Urinary bladder (tissue), 4 donors: ENCODE measurements around the gene ANKHD1. TPM values are rescaled to one million over a fixed set of nuclear protein-coding genes. Genes with fewer than 3 reads are reported as not detected.

Experiments used
- DNase-seq: peaks from one replicate; pipeline ENCODE4 v3.0.0-alpha.2; 2015; ENCODE audit errors: extremely low spot score
- H3K27ac ChIP-seq: one replicate; pipeline ENCODE4 v1.5.1; 2013; ENCODE audit warnings: low read depth, mild to moderate bottlenecking, moderate library complexity
- H3K36me3 ChIP-seq: one replicate; pipeline ENCODE4 v1.6.1; 2013; ENCODE audit warnings: mild to moderate bottlenecking, moderate library complexity; ENCODE audit not compliant: insufficient read depth
- H3K4me1 ChIP-seq: one replicate; pipeline ENCODE4 v1.6.1; 2013; ENCODE audit warnings: mild to moderate bottlenecking, moderate library complexity; ENCODE audit not compliant: insufficient read depth
- H3K4me3 ChIP-seq: one replicate; pipeline ENCODE4 v1.5.1; 2013; ENCODE audit warnings: low read depth, low read length
- WGBS: extraction: QIAGEN DNeasy Blood & Tissue Kit; methylation state at CpG from one replicate; pipeline ENCODE4 v1.1.7; 2013; 5-methylcytosine and 5-hydroxymethylcytosine counted together
- polyA plus RNA-seq: library from polyadenylated mRNA; stranded (reverse); fragments of 200-250 nt; gene quantifications from one replicate; pipeline ENCODE4 v1.2.3, GENCODE V29; 2013
- total RNA-seq: library from RNA; depleted of rRNA; stranded (reverse); fragments of >200 nt; gene quantifications from one replicate; pipeline ENCODE4 v1.2.3, GENCODE V29; 2014
- donor health status: healthy with polysubstance abuse.
- donor health status: healthy.

Gene ANKHD1
- total and polyA plus RNA-seq, 2 donors, result 53.4 to 219 TPM

DNA sequence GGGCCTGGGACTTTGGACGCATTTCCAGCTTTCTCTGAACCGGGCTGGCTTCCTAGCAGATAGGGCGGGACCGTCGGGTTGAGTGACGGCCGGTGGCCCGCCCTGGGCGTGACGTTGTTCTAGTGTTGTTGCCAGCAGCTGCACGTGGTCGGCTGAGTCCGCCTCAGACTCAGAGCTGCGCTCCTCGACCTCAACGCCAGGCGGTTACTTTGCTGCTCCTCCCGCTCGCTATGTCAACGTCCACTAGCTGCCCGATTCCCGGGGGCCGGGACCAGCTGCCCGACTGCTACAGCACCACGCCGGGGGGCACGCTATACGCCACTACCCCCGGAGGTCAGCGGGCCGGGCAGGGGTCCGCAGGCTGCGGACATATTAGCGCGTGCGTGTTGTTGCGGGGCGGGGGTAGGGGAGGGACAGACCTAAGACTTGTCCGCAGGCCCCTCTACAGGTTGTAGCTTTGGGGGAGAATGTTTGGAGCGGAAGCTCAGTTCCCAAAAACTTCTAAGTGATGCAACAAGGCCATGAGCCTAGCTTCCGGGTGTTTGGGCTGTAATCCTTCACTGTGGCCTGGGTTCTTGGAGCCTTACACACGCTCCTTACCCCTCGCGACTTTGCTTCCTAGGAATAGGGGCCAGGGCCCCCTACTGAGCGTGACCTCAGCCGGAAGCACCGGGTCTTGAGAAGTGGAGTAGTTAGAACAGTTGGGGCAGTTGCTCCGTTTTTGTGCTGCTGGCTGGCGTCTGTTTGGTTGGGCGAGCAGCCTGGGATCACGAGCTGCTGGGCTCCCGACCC is 146.1 kb downstream of the ANKHD1 start, which contains the start of gene EIF4EBP3:
Gene EIF4EBP3 (plus strand): TSS at position 155 of the 792 bp plus-strand sequence. CDS start 76 bp downstream, at position 231.
- Histone ChIP-seq H3K4me1 (peaks cover 2% of the 10 kb centered on the region), H3K36me3 (no peaks in the 10 kb centered on the region), H3K4me3 (peak within 1 kb of the TSS; percentile 36), H3K27ac (peak within 1 kb of the TSS; percentile 97)
- WGBS, result 1% methylated on average over 52 of the region's 52 CpGs
- DNase-seq, result peak; percentile 84

DNA sequence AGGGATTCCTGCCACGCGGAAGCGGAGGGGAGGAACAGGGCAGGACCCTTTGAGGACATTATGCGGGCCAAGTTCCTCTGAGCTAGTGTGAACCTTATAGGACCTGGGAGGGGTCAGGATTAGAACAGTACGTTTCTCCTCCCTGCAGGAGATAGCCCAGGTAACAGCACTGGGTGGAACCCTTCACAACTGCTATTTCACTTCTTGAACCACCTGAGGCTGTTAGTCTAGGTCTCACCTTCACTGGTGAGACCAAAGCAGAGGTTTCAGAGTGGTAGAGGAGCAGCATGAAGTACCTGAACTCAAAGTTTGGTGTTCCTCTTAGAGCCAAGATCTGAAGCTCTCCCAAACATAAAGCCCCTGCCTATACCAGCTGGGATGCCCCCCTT is 146.7 kb downstream of the ANKHD1 start:
- peaks cover 2% of the 10 kb centered on the region for H3K4me1 ChIP-seq
- H3K27ac ChIP-seq, result peak overlapping the region; percentile 97
- H3K4me3 ChIP-seq, result peak overlapping the region; percentile 36
- H3K36me3 ChIP-seq, result no peaks in the 10 kb centered on the region
- WGBS, result 4% methylated on average over 5 of the region's 5 CpGs
- no peak for DNase-seq

- no peaks in the 10 kb centered on the region for H3K36me3 ChIP-seq
- no peak overlapping the region for H3K4me3 ChIP-seq
- no peak for DNase-seq
- no peak overlapping the region for H3K27ac ChIP-seq
- H3K4me1 ChIP-seq, result peaks cover 2% of the 10 kb centered on the region
- 79% methylated on average over 7 of the region's 7 CpGs for WGBS
Observed at GRCh38 chr5:140548791-140549190, 147.2 kb downstream of the ANKHD1 start.

DNA sequence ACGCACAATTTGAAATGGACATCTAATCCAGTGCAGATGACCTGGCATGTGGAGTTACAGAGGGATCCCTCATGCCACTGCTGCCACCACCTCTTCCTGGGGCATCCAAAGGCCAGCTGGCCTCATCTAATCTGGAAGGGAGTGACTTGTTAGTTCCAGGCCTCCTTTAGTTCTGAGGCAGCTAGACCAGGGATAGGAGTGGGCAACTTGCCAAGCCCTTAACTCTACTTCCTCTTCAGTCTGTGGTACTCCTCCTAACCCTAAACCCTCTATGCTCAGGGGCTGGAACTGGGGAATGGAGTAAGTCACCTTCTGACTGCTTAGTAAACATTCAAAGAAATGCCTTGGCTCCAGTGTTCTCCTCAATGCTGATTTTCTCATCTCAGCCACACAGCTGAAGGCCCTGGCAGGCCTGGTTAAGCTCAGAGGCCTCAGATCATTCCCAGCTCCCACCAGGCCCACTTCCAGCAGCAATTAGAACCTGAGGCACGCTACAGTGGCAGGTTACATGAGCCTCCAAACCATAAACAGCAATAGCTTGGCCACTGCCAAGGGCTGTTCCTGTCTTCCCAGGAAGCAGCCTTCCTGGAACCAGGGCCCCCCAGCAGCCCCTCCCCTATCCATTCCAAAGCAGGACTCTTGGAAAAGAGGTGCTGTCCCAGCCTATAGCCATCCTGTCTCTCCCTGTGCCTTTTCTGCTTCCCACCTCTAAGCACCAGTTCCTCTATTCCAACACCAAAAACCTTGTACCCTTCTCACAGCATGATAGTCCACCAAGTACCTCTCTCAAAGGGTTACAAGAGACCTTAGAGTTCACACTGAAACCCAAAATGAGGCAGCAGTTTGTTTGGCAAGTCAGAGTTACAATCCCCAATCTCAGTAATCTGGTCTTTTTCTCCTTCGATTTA is 147.9 kb downstream of the ANKHD1 start:
- Histone ChIP-seq H3K36me3 (no peaks in the 10 kb centered on the region), H3K27ac (no peak overlapping the region), H3K4me1 (peaks cover 2% of the 10 kb centered on the region), H3K4me3 (no peak overlapping the region)
- peak; percentile 17 for DNase-seq
- 56% methylated on average over 3 of the region's 3 CpGs for WGBS

GRCh38 chr5:140550147-140551079 is 148.8 kb downstream of the ANKHD1 start:
- DNase-seq, result no peak
- Histone ChIP-seq H3K27ac (no peak overlapping the region), H3K4me3 (no peak overlapping the region), H3K36me3 (no peaks in the 10 kb centered on the region), H3K4me1 (peaks cover 2% of the 10 kb centered on the region)
- WGBS, result 85% methylated on average over 11 of the region's 11 CpGs

DNA sequence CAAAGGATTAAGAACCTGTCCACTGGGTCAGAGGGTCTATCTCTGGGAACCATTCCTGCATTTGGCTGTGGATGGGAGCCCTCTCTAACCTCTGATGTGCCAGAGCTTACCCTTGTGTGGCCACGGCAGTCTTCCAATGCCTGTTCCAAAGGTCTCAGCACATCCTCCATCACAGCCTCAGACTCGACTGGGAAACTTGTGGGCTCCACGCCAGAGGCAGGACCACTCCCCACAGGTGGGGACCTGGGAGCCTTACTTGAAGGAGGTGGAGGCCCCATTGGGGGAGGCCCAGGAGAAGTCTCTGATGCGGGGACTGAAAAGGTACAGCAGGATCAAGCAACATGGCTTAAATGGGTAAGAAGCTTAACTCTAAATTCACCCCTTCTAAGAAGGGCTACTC is 150.2 kb downstream of the ANKHD1 start:
- H3K36me3 ChIP-seq, result no peaks in the 10 kb centered on the region
- WGBS, result 83% methylated on average over 4 of the region's 4 CpGs
- no peak for DNase-seq
- no peak overlapping the region for H3K27ac ChIP-seq
- H3K4me1 ChIP-seq, result peaks cover 2% of the 10 kb centered on the region
- H3K4me3 ChIP-seq, result no peak overlapping the region

- peaks cover 2% of the 10 kb centered on the region for H3K4me1 ChIP-seq
- H3K4me3 ChIP-seq, result no peak overlapping the region
- 74% methylated on average over 2 of the region's 2 CpGs for WGBS
- no peak for DNase-seq
- H3K27ac ChIP-seq, result no peak overlapping the region
- H3K36me3 ChIP-seq, result no peaks in the 10 kb centered on the region
Observed at GRCh38 chr5:140553657-140554056, 152.0 kb downstream of the ANKHD1 start.

GRCh38 chr5:140554454-140554853 is 152.8 kb downstream of the ANKHD1 start:
- Histone ChIP-seq H3K4me1 (no peaks in the 10 kb centered on the region), H3K4me3 (no peak overlapping the region), H3K27ac (no peak overlapping the region), H3K36me3 (no peaks in the 10 kb centered on the region)
- 57% methylated on average over 2 of the region's 2 CpGs for WGBS
- no peak for DNase-seq

GRCh38 chr5:140555747-140556312 is 154.2 kb downstream of the ANKHD1 start:
- DNase-seq, result no peak
- H3K4me1 ChIP-seq, result no peaks in the 10 kb centered on the region
- WGBS, result 76% methylated on average over 1 of the region's 1 CpG
- no peaks in the 10 kb centered on the region for H3K36me3 ChIP-seq
- H3K27ac ChIP-seq, result no peak overlapping the region
- no peak overlapping the region for H3K4me3 ChIP-seq

DNA sequence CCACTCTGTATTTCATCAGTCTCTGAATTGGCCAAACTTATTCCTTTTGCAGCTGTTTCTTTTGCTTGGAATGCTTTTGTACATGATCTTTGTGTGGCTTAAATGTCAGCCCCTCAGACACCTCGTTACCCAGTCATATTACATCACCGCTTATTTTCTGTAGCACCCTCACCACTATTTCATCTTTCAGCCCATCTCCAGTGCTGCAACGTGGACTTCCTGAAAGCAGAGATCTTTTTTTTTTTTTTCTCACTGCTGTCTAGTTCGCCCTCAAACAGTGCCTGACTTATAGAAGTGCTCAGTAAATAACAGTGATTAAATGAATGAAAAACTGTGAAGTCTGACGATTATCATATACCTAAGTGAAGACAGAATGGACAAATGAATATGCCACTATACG is 154.8 kb downstream of the ANKHD1 start:
- H3K4me3 ChIP-seq, result peak overlapping the region; percentile 77
- H3K4me1 ChIP-seq, result no peaks in the 10 kb centered on the region
- H3K36me3 ChIP-seq, result no peaks in the 10 kb centered on the region
- no peak for DNase-seq
- 4% methylated on average over 6 of the region's 6 CpGs for WGBS
- no peak overlapping the region for H3K27ac ChIP-seq

GRCh38 chr5:140557136-140557805 is 155.6 kb downstream of the ANKHD1 start, which contains the start of gene SRA1:
Gene SRA1, minus strand, starts transcription at chr5:140557473. Its CDS starts 21 bp downstream, at chr5:140557452.
- Histone ChIP-seq H3K4me1 (no peaks in the 10 kb centered on the region), H3K27ac (peak within 1 kb of the TSS; percentile 73), H3K36me3 (no peaks in the 10 kb centered on the region), H3K4me3 (peak within 1 kb of the TSS; percentile 77)
- under 1% methylated on average over 46 of the region's 46 CpGs for WGBS
- peak; percentile 85 for DNase-seq

DNA sequence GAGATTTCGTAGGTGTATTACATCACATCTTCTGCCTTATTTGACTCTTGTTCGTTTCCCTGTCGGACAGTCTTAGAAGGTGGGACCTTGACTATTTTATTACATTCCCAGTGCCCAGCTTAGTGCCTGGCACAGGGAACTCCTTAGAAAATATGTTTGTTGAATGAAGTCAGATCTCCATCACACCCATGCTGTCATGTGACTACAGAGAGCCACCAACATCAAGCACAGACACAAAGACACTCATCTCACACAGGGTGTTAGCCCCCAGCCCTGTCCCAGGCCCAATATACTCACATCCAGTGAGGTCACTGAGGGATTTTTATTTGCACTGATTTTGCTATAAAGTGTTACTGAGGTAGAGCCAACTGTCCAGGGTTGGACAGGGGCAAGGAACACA is 156.3 kb downstream of the ANKHD1 start:
- DNase-seq, result no peak
- H3K4me3 ChIP-seq, result no peak overlapping the region
- no peaks in the 10 kb centered on the region for H3K36me3 ChIP-seq
- WGBS, result 84% methylated on average over 3 of the region's 3 CpGs
- H3K4me1 ChIP-seq, result no peaks in the 10 kb centered on the region
- peak overlapping the region; percentile 60 for H3K27ac ChIP-seq
